ENCODE data around the gene ZNF592. TPM values are rescaled to one million over a fixed set of nuclear protein-coding genes. Genes with fewer than 3 reads are reported as not detected.

ZNF592 gene
- total and polyA plus RNA-seq, 9 of the 15 experiments (the other 6 are each of a cell fraction or from before 2014, with no cell fraction given) = 0.88 to 23.8 (median 7.4) TPM

- TF ChIP-seq PKNOX1 (IDR thresholded peaks at IDR 0.05) (no peak), SIN3B (IDR thresholded peaks at IDR 0.05; ENCODE audit: low read depth) (no peak), ZNF699 (CRISPR knock-in tag; IDR thresholded peaks at IDR 0.05; ENCODE audit: insufficient replicate concordance) (no peak), MTA1 (IDR thresholded peaks at IDR 0.05; ENCODE audit: borderline replicate concordance) (no peak), ZNF277 (CRISPR knock-in tag; IDR thresholded peaks at IDR 0.05; ENCODE audit: borderline replicate concordance) (no peak), KLF6 (CRISPR knock-in tag; IDR thresholded peaks at IDR 0.05; ENCODE audit: borderline replicate concordance) (no peak), SMC3 (conservative IDR thresholded peaks at IDR 0.05; ENCODE audit: insufficient read depth, low read depth, low read length) (no peak), CHCHD3 (CRISPR knock-in tag; IDR thresholded peaks at IDR 0.05) (no peak), MED1 (CRISPR knock-in tag; IDR thresholded peaks at IDR 0.05; ENCODE audit: borderline replicate concordance) (no peak), ZNF134 (CRISPR knock-in tag; conservative IDR thresholded peaks at IDR 0.05) (no peak), XRCC4 (IDR thresholded peaks at IDR 0.05; ENCODE audit: extremely low read depth, insufficient read depth, insufficient read length) (no peak), ZNF766 (CRISPR knock-in tag; conservative IDR thresholded peaks at IDR 0.05) (no peak), ZNF354B (CRISPR knock-in tag; IDR thresholded peaks at IDR 0.05) (no peak), ZNF592 (IDR thresholded peaks at IDR 0.05) (no peak)
- Histone ChIP-seq H3K9me3 (replicated peaks; ENCODE audit: control insufficient read depth, insufficient read depth, low read depth, low read length) (no peaks in the 10 kb centered on the region), H3K4me3 (no peak overlapping the region), H4K20me1 (replicated peaks; ENCODE audit: control insufficient read depth, insufficient read depth, low read length) (no peaks in the 10 kb centered on the region), H3K36me3 (ENCODE audit: control insufficient read depth, insufficient read depth, low read length) (no peaks in the 10 kb centered on the region; the same call in 2 of the 3 replicates), H3K79me2 (ENCODE audit: control insufficient read depth, insufficient read depth, low read length) (no peaks in the 10 kb centered on the region), H3K9ac (ENCODE audit: insufficient read depth in 1 of 2, low read depth in 2 of 2, low read length in 2 of 2) (no peak overlapping the region), H3K4me2 (ENCODE audit: insufficient read depth, low read length) (no peak overlapping the region), H3K9me1 (ENCODE audit: control insufficient read depth, insufficient read depth, low read length) (no peaks in the 10 kb centered on the region), H3K27me3 (ENCODE audit: control insufficient read depth in 2 of 2, insufficient read depth in 2 of 2, low read length in 2 of 2) (no peaks in the 10 kb centered on the region), H3K27ac (ENCODE audit: extremely low read depth, low read depth, low read length) (no peak overlapping the region), H2AFZ (ENCODE audit: low read depth, low read length) (no peak overlapping the region), H3K4me1 (replicated peaks in 1 of 2; ENCODE audit: control insufficient read depth in 2 of 2, insufficient read depth in 2 of 2, low read length in 2 of 2) (peaks cover 11 to 18% of the 10 kb centered on the region in 2 experiments)
- ChIA-PET CTCF (ENCODE audit: low intra/inter-chr PET ratio) (no interaction called here), POLR2A (no interaction called here)
- no peak for DNase-seq (ENCODE audit: extremely low read depth in 1 of 4, low spot score in 3 of 4)
- intact Hi-C loops (cut with micrococcal nuclease) (no loop called here), in situ Hi-C loops (cut with MboI) (no loop called here)
- BruUV-seq (replicated peaks) = no TSS peak
- no peak for ATAC-seq
- 34% methylated on average over 10 of the region's 10 CpGs for WGBS (ENCODE audit: insufficient coverage, low coverage, missing lambda C conversion rate)
- no peak for FAIRE-seq
Observed at GRCh38 chr15:84814916-84815315, 66.5 kb downstream of the ZNF592 start.

Measured in K562 (cell line).